ENCODE measurements around the gene KDM4C.

- TF ChIP-seq CTCF (IDR thresholded peaks at IDR 0.05) (no peak), EZH2 (IDR thresholded peaks at IDR 0.05) (no peak), EZH2phosphoT487 (IDR thresholded peaks at IDR 0.05) (no peak)
Observed at GRCh38 chr9:7172154-7173115, 414.7 kb downstream of the KDM4C start.

Measured in neural progenitor cell (in vitro differentiated cells).